HUES48 (cell line): ENCODE results near the gene CARNS1.

Experiments used
- H3K27ac ChIP-seq: one replicate; pipeline ENCODE4 v1.7.0; 2013; ENCODE audit warnings: low read depth, low read length, inconsistent platforms
- H3K27me3 ChIP-seq: 2 replicates; pipeline ENCODE4 v1.6.1; 2013; ENCODE audit warnings: mild to moderate bottlenecking, low read length; ENCODE audit not compliant: control insufficient read depth, insufficient read depth
- H3K36me3 ChIP-seq: 2 replicates; pipeline ENCODE4 v1.6.1; 2013; ENCODE audit warnings: low read length; ENCODE audit not compliant: control insufficient read depth, insufficient read depth
- H3K4me1 ChIP-seq: 2 replicates; pipeline ENCODE4 v1.6.1; 2013; ENCODE audit warnings: mild to moderate bottlenecking, low read length; ENCODE audit not compliant: control insufficient read depth, insufficient read depth
- H3K4me3 ChIP-seq: 2 replicates; pipeline ENCODE4 v1.5.1; 2013; ENCODE audit warnings: mild to moderate bottlenecking, low read depth, low read length
- H3K9ac ChIP-seq: 2 replicates; pipeline ENCODE4 v1.6.1; 2013; ENCODE audit warnings: mild to moderate bottlenecking, low read depth, low read length, moderate library complexity
- H3K9me3 ChIP-seq: 2 replicates; pipeline ENCODE4 v1.6.1; 2013; ENCODE audit warnings: low read length; ENCODE audit not compliant: control insufficient read depth, insufficient read depth

The CARNS1 gene

DNA sequence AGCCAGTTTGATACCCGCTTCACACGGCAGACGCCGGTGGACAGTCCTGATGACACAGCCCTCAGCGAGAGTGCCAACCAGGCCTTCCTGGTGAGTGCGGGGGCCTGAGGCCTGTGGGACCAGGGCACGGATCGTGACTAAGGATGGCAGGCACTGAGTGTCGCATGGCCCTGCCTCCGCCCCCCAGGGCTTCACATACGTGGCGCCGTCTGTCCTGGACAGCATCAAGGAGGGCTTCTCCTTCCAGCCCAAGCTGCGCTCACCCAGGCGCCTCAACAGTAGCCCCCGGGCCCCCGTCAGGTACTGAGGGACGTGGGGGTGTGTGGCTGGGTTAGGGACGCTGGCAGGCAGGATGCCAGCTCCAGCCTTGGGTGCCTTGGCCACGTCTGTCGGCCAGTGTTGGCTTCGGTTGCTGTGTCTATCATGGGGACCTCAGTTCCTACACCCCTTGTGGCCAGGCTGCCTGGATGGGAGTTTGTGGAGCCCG, 19.0 kb downstream of the CARNS1 start:
- Histone ChIP-seq H3K27ac (no peak overlapping the region), H3K27me3 (no peaks in the 10 kb centered on the region), H3K9me3 (no peaks in the 10 kb centered on the region), H3K36me3 (peaks cover 58% of the 10 kb centered on the region), H3K4me3 (no peak overlapping the region), H3K9ac (no peak overlapping the region), H3K4me1 (peaks cover 17% of the 10 kb centered on the region)

DNA sequence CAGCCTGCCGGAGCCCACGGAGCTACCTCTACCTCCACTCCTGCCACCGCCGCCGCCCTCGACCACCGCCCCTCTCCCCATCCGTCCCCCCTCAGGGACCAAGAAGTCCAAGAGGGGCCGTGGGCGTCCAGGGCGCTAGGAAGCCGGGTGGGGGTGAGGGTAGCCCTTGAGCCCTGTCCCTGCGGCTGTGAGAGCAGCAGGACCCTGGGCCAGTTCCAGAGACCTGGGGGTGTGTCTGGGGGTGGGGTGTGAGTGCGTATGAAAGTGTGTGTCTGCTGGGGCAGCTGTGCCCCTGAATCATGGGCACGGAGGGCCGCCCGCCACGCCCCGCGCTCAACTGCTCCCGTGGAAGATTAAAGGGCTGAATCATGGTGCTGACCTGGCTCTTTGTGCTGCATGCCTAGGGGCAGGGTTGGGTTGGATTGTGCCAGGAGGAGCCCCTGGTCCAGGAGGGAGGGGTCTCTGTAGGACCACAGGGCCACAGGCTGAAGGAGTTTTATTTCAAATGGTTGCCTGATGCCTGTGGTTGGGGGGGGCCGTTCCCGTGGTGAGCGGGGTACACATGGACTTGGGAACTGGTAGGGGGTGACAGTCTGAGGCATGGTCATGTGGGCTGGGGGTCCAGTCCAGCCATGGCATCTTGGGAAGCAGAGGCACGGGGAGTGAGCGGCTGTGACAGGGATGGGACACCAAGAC, 19.7 kb downstream of the CARNS1 start:
- no peak overlapping the region for H3K4me3 ChIP-seq
- H3K27me3 ChIP-seq = no peaks in the 10 kb centered on the region
- no peak overlapping the region for H3K9ac ChIP-seq
- H3K9me3 ChIP-seq = no peaks in the 10 kb centered on the region
- peak overlapping the region; percentile 14 for H3K27ac ChIP-seq
- peaks cover 17% of the 10 kb centered on the region for H3K4me1 ChIP-seq
- H3K36me3 ChIP-seq = peaks cover 65% of the 10 kb centered on the region

- H3K27ac ChIP-seq = peak overlapping the region; percentile 90
- H3K4me3 ChIP-seq = no peak overlapping the region
- no peaks in the 10 kb centered on the region for H3K9me3 ChIP-seq
- H3K36me3 ChIP-seq = peaks cover 70% of the 10 kb centered on the region
- H3K9ac ChIP-seq = peak overlapping the region; percentile 60
- H3K27me3 ChIP-seq = no peaks in the 10 kb centered on the region
- peaks cover 17% of the 10 kb centered on the region for H3K4me1 ChIP-seq
Observed at GRCh38 chr11:67435727-67436458, 20.4 kb downstream of the CARNS1 start.

GRCh38 chr11:67436459-67437081, 21.1 kb downstream of the CARNS1 start:
- Histone ChIP-seq H3K4me1 (peaks cover 17% of the 10 kb centered on the region), H3K9ac (peak overlapping the region; percentile 41; the same call in 1 of the 2 replicates), H3K9me3 (no peaks in the 10 kb centered on the region), H3K4me3 (no peak overlapping the region), H3K27me3 (no peaks in the 10 kb centered on the region), H3K36me3 (peaks cover 73% of the 10 kb centered on the region), H3K27ac (peak overlapping the region; percentile 90)

DNA sequence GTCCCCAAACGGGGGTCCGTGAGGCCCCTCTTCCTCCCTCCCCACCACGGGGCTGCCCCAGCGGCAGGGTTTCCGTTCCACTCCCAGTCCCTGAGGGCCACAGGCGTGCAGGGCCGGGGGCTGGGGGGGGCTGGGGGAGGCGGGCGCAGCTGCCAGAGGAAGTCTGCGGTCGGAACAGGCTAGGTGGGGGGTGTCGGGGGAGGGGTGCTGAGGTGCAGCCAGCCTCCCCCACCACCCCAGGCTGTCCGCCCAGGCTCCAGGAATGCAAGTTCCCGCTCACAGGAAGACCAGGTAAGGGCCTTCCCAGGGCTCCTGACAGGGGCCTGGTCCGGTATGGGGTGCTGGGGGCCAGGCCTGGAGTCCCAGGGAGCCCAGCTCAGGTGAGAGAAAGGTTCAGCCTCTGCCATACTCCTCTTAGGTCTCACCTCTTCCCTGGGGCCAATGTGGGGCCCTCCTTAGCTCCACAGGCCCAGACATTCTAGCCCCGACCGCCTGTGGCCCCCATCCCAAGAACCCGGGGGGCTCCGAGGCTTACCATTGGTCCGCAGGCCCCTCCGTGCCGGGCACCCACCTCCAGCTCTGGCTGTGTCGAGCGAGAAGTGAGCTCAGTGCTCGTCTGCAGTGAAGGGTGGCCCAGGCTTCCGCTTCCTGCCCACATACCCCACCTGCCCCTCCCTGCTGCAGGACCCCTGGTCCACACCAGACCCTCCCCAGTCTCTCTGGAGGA, 21.8 kb downstream of the CARNS1 start, which contains the start of gene PTPRCAP:
Gene PTPRCAP, minus strand, starts transcription at position 601 of the 727 bp plus-strand sequence. Its CDS starts 63 bp downstream, at position 538.
- Histone ChIP-seq H3K9me3 (no peaks in the 10 kb centered on the region), H3K9ac (peak within 1 kb of the TSS; percentile 41), H3K4me3 (no peak within 1 kb of the TSS), H3K27ac (peak within 1 kb of the TSS; percentile 90), H3K27me3 (no peaks in the 10 kb centered on the region), H3K4me1 (peaks cover 17% of the 10 kb centered on the region), H3K36me3 (peaks cover 72% of the 10 kb centered on the region)

- peak overlapping the region; percentile 40; the same call in 1 of the 2 replicates for H3K9ac ChIP-seq
Observed at GRCh38 chr11:67437809-67438157, 22.3 kb downstream of the CARNS1 start.

DNA sequence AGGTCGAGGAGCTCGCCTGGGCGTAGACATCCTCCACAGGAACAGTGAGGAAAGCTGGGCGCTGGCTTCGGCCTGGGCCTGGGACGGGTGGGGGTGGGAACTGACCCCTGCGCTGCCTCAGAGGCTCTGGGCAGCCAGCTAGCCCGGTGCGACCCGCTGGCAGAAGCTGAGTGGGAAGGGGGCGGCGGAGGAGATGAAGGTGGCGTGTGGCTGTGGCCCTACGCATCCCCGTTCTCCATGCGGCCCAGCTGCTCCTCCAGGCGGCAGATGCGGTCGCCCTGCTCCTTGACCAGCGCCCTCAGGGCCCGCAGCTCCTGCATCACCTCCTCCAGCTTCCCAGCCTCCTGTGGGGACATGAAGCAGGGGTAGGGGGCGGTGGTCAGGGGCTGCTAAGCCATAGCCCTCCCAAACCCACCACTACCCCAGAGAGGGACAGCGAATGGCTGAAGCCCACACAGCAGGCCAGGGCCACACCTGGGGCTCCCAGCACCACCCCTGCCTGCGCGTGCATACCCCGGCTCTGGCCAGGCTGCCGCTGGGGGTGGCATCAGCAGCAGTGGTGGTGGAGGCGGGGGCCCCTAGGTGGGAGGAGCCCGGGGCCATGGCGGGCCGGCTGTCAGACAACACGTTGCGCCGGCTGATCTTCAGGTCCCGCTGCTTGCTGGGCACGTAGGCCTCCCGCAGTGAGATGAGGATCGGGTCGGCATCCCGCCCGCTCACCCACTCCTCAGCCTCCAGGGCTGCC, 22.9 kb downstream of the CARNS1 start:
- Histone ChIP-seq H3K4me3 (no peak overlapping the region), H3K9me3 (no peaks in the 10 kb centered on the region), H3K9ac (no peak overlapping the region), H3K27ac (peak overlapping the region; percentile 28), H3K4me1 (peaks cover 17% of the 10 kb centered on the region), H3K36me3 (peaks cover 61% of the 10 kb centered on the region), H3K27me3 (no peaks in the 10 kb centered on the region)

More at GRCh38 chr11:67437809-67438157, 22.3 kb downstream of the CARNS1 start:
- Histone ChIP-seq H3K27ac (peak overlapping the region; percentile 84), H3K9me3 (no peaks in the 10 kb centered on the region), H3K27me3 (no peaks in the 10 kb centered on the region), H3K4me1 (peaks cover 17% of the 10 kb centered on the region), H3K36me3 (peaks cover 66% of the 10 kb centered on the region), H3K4me3 (no peak overlapping the region)

GRCh38 chr11:67439321-67440228, 24.1 kb downstream of the CARNS1 start:
- Histone ChIP-seq H3K27ac (peak overlapping the region; percentile 28), H3K36me3 (peaks cover 48% of the 10 kb centered on the region), H3K9ac (no peak overlapping the region), H3K9me3 (no peaks in the 10 kb centered on the region), H3K27me3 (no peaks in the 10 kb centered on the region), H3K4me3 (no peak overlapping the region), H3K4me1 (peaks cover 17% of the 10 kb centered on the region)

DNA sequence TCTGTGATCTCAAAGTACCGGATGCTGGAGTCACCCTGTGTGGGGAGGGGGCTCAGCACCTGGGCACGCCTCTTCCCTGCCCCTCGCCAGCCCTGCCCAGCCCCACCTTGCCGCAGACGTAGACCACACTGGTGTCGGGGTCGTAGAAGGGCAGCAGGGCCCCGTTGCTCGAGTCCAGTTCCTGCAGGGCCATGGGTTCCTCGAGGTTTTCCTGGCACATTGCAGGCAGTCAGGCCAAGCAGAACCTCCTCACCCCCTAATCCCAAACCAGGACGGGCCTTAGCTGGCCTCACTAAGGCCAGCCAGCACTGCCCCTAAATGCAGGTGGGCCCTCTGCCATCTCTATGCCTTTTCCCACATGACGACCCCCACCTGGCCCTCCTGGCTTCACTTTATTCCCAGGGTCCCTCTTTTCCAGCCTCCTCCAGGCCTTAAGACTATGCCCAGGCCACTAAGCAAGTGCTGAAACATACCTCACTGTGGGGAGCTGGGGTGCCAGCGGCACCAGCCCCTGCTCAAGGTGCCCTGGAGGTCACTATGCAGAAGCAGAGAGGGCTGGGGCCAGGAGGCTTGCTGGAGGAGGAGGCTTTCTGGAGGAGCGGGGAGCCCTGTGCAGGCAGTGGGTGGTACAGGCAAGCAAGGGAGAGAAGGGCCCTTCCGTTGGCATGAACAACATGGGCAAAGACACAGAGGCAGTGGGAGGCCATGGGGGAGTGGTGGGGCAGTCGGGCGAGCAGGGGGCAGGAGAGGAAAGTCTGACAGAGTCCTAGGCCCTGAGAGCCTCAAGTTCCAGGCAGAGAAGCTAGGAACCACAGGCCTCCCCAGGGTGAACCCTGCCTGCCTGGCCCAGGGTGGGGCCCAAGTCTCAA, 25.0 kb downstream of the CARNS1 start:
- Histone ChIP-seq H3K9me3 (no peaks in the 10 kb centered on the region), H3K9ac (no peak overlapping the region), H3K4me3 (no peak overlapping the region), H3K27ac (no peak overlapping the region), H3K4me1 (peaks cover 17% of the 10 kb centered on the region), H3K36me3 (peaks cover 42% of the 10 kb centered on the region), H3K27me3 (no peaks in the 10 kb centered on the region)
